CD14-positive monocyte (primary cell): ENCODE results near the gene TMEM80. TPM values are rescaled to one million over a fixed set of nuclear protein-coding genes. Genes with fewer than 3 reads are reported as not detected.

ENCODE experiments used
- DNase-seq, 3 donors: peaks; one replicate each; pipeline ENCODE4 v3.0.0-alpha.2; 2011 to 2022
- H2AFZ ChIP-seq: 2 replicates; pipeline ENCODE4 v1.6.0; 2012; ENCODE audit warnings: mild to moderate bottlenecking, low read depth, low read length, inconsistent platforms; ENCODE audit not compliant: insufficient read depth, poor library complexity, severe bottlenecking
- H3K27ac ChIP-seq, 2 donors: 1 replicate in 1 of 2; 2 replicates in 1 of 2; pipeline ENCODE4 v1.5.1; 2012 to 2013; ENCODE audit warnings: low read length in 2 of 2, control low read depth in 1 of 2, inconsistent platforms in 1 of 2, low read depth in 1 of 2, mild to moderate bottlenecking in 1 of 2
- H3K27me3 ChIP-seq, 2 donors: one replicate each; pipeline versions ENCODE4 v1.6.0 to v1.6.1; 2011 to 2013; ENCODE audit warnings: low read length in 2 of 2; ENCODE audit not compliant: control insufficient read depth in 2 of 2, insufficient read depth in 2 of 2
- H3K36me3 ChIP-seq, 2 donors: replicated peaks in 1 of 2; 1 replicate in 1 of 2; 2 replicates in 1 of 2; pipeline versions ENCODE4 v1.5.1 to v1.6.1; 2012 to 2013; ENCODE audit warnings: low read length in 2 of 2, control low read depth in 1 of 2, inconsistent platforms in 1 of 2, mild to moderate bottlenecking in 1 of 2; ENCODE audit not compliant: insufficient read depth in 2 of 2, control insufficient read depth in 1 of 2
- H3K4me1 ChIP-seq, 2 donors: 1 replicate in 1 of 2; 2 replicates in 1 of 2; pipeline versions ENCODE4 v1.5.1 to v1.6.1; 2012 to 2013; ENCODE audit warnings: low read length in 2 of 2, control low read depth in 1 of 2, inconsistent platforms in 1 of 2, mild to moderate bottlenecking in 1 of 2, moderate library complexity in 1 of 2; ENCODE audit not compliant: insufficient read depth in 2 of 2, control insufficient read depth in 1 of 2
- H3K4me2 ChIP-seq: replicated peaks from 2 replicates; pipeline ENCODE3; 2012; ENCODE audit warnings: low read length, moderate library complexity, mild to moderate bottlenecking; ENCODE audit not compliant: poor library complexity, severe bottlenecking; ENCODE audit errors: extremely low read depth
- H3K4me3 ChIP-seq, 3 experiments: fragments of 200-600 bp in 1 of 3; sonication (generic) in 1 of 3; replicated peaks in 1 of 3; 1 replicate in 2 of 3; 2 replicates in 1 of 3; pipeline ENCODE4 v1.5.1; 2011 to 2013; ENCODE audit warnings: low read length in 3 of 3, mild to moderate bottlenecking in 3 of 3, control low read depth in 2 of 3, low read depth in 2 of 3, inconsistent platforms in 1 of 3, moderate library complexity in 1 of 3
- H3K79me2 ChIP-seq: 2 replicates; pipeline ENCODE4 v1.6.0; 2012; ENCODE audit warnings: mild to moderate bottlenecking, control low read depth, inconsistent platforms, low read length, moderate library complexity; ENCODE audit not compliant: insufficient read depth
- H3K9ac ChIP-seq: 2 replicates; pipeline ENCODE4 v1.6.0; 2017; ENCODE audit warnings: low read length, mild to moderate bottlenecking; ENCODE audit not compliant: insufficient read depth, poor library complexity, severe bottlenecking
- H3K9me3 ChIP-seq, 2 donors: replicated peaks in 1 of 2; 1 replicate in 1 of 2; 2 replicates in 1 of 2; pipeline versions ENCODE4 v1.5.1 to v1.6.1; 2012 to 2013; ENCODE audit warnings: low read length in 2 of 2, control low read depth in 1 of 2; ENCODE audit not compliant: control insufficient read depth in 1 of 2, insufficient read depth in 1 of 2
- H4K20me1 ChIP-seq: 2 replicates; pipeline ENCODE4 v1.6.0; 2012; ENCODE audit warnings: mild to moderate bottlenecking, low read length, control low read depth, moderate library complexity; ENCODE audit not compliant: insufficient read depth
- H3K27ac Mint-ChIP-seq, 7 donors: one replicate each; pipeline ENCODE4 v1.8.0; 2020; ENCODE audit warnings: mild to moderate bottlenecking in 7 of 7, mixed read lengths in 7 of 7, moderate library complexity in 6 of 7, inconsistent platforms in 2 of 7
- H3K27me3 Mint-ChIP-seq, 3 donors: one replicate each; pipeline ENCODE4 v1.8.0; 2021 to 2022; ENCODE audit warnings: low read depth in 3 of 3, mild to moderate bottlenecking in 3 of 3, mixed read lengths in 3 of 3, moderate library complexity in 3 of 3, inconsistent platforms in 1 of 3
- H3K36me3 Mint-ChIP-seq, 2 donors: one replicate each; pipeline ENCODE4 v1.8.0; 2020; ENCODE audit warnings: mixed read lengths in 2 of 2, inconsistent platforms in 1 of 2, mild to moderate bottlenecking in 1 of 2
- H3K4me1 Mint-ChIP-seq: one replicate; pipeline ENCODE4 v1.8.0; 2020; ENCODE audit warnings: mild to moderate bottlenecking, mixed read lengths
- H3K4me3 Mint-ChIP-seq, 2 donors: one replicate each; pipeline ENCODE4 v1.8.0; 2020; ENCODE audit warnings: mild to moderate bottlenecking in 2 of 2, mixed read lengths in 2 of 2, moderate library complexity in 1 of 2
- H3K9me3 Mint-ChIP-seq, 7 donors: one replicate each; pipeline ENCODE4 v1.8.0; 2020 to 2022; ENCODE audit warnings: mixed read lengths in 7 of 7, mild to moderate bottlenecking in 6 of 7, moderate library complexity in 6 of 7, inconsistent platforms in 2 of 7
- CTCF ChIP-seq: fragments of 200-600 bp; IDR thresholded peaks from one replicate; pipeline ENCODE4 v1.8.0; 2022; ENCODE audit warnings: antibody characterized with exemption, mild to moderate bottlenecking
- WGBS: methylation state at CpG from one replicate; pipeline ENCODE4 v1.1.5; 2013; ENCODE audit warnings: missing lambda C conversion rate; ENCODE audit not compliant: insufficient coverage; 5-methylcytosine and 5-hydroxymethylcytosine counted together
- intact Hi-C, 2 donors: fragments of 100-400 bp; cut with micrococcal nuclease; formaldehyde crosslinking; loops; one replicate each; pipeline versions ENCODE4 v1.15.0 to v1.15.1; 2023
- polyA plus RNA-seq, 3 donors: library from polyadenylated mRNA; depleted of rRNA in 1 of 3; unstranded in 2 of 3; stranded (reverse) in 1 of 3; fragments of 300-500 nt in 2 of 3; fragments of >200 nt in 1 of 3; fragmentation: Illumina TruSeq in 2 of 3; gene quantifications; 1 replicate in 2 of 3; 2 replicates in 1 of 3; pipeline ENCODE4 v1.2.3, GENCODE V29; 2012 to 2021

Gene TMEM80
- polyA plus RNA-seq, 3 donors, result 31.6 to 69.4 (median 37.3) TPM

GRCh38 chr11:719214-720016, 23.8 kb downstream of the TMEM80 start:
- peaks cover 0 to 5% of the 10 kb centered on the region in 2 donors for H3K9me3 ChIP-seq
- no peak overlapping the region for H3K27ac Mint-ChIP-seq
- H4K20me1 ChIP-seq, result no peaks in the 10 kb centered on the region
- no peaks in the 10 kb centered on the region for H3K79me2 ChIP-seq
- no peak for TF ChIP-seq CTCF
- peak overlapping the region; percentile 28 to 82 for H3K4me3 Mint-ChIP-seq
- H3K4me1 ChIP-seq, result peaks cover 20 to 29% of the 10 kb centered on the region in 2 donors
- no peak overlapping the region for H3K27ac ChIP-seq
- H3K4me3 ChIP-seq, result no peak overlapping the region
- peaks cover 48 to 76% (median 55%) of the 10 kb centered on the region in 3 donors for H3K27me3 Mint-ChIP-seq
- peaks cover 11% of the 10 kb centered on the region for H3K4me1 Mint-ChIP-seq
- H3K4me2 ChIP-seq, result no peak overlapping the region
- WGBS, result 87% methylated on average over 32 of the region's 34 CpGs
- intact Hi-C loops, result loop anchor here in 1 of 2 donors (5.0 kb wide), 1 partner anchor 57 kb away; no protein-coding TSS in a partner anchor
- no peaks in the 10 kb centered on the region for H3K36me3 ChIP-seq
- DNase-seq, result no peak
- no peak overlapping the region for H3K9ac ChIP-seq
- peaks cover 0 to 1% of the 10 kb centered on the region in 2 donors for H3K36me3 Mint-ChIP-seq
- peaks cover 0 to 36% of the 10 kb centered on the region in 2 donors for H3K27me3 ChIP-seq
- H3K9me3 Mint-ChIP-seq, result peaks cover 0 to 30% (median 5%) of the 10 kb centered on the region in 7 donors
- no peak overlapping the region for H2AFZ ChIP-seq

GRCh38 chr11:720017-720641, 24.5 kb downstream of the TMEM80 start:
- Histone ChIP-seq H3K4me2 (peak overlapping the region; percentile 72), H3K9ac (no peak overlapping the region), H3K27ac (no peak overlapping the region), H3K9me3 (peaks cover 0 to 5% of the 10 kb centered on the region in 2 donors), H2AFZ (peak overlapping the region; percentile 63), H3K36me3 (no peaks in the 10 kb centered on the region), H3K27me3 (peaks cover 0 to 43% of the 10 kb centered on the region in 2 donors), H3K79me2 (no peaks in the 10 kb centered on the region), H4K20me1 (no peaks in the 10 kb centered on the region), H3K4me3 (peak overlapping the region in 1 of 3 experiments; percentile 59), H3K4me1 (peaks cover 20 to 29% of the 10 kb centered on the region in 2 donors)
- Mint-ChIP-seq H3K4me1 (peaks cover 11% of the 10 kb centered on the region), H3K27me3 (peaks cover 51 to 78% (median 56%) of the 10 kb centered on the region in 3 donors), H3K36me3 (peaks cover 0 to 1% of the 10 kb centered on the region in 2 donors), H3K4me3 (peak overlapping the region; percentile 45 to 82), H3K27ac (no peak overlapping the region), H3K9me3 (peaks cover 0 to 30% (median 5%) of the 10 kb centered on the region in 7 donors)
- WGBS, result 65% methylated on average over 33 of the region's 35 CpGs
- intact Hi-C loops, result loop anchor here in 1 of 2 donors (5.0 kb wide), 1 partner anchor 58 kb away; no protein-coding TSS in a partner anchor
- DNase-seq, result no peak
- TF ChIP-seq CTCF, result no peak
